GM18858 (cell line): ENCODE measurements around the gene AMN1.
"Not testable (repeated sequence)": the region's sequence is repeated elsewhere in the genome, so short reads cannot be mapped to it uniquely, and the experiment has no call there.

Source experiments
- ATAC-seq: cut with Tn5 transposase; IDR thresholded peaks from one replicate; pipeline ENCODE4 v1.9.1; 2021; ENCODE audit not compliant: unreplicated experiment

Gene AMN1

GRCh38 chr12:31733549-31734432 is 5.0 kb upstream of the AMN1 start:
- not testable (repeated sequence) for ATAC-seq

GRCh38 chr12:31732926-31733548 is 4.2 kb upstream of the AMN1 start:
- no peak for ATAC-seq

GRCh38 chr12:31731203-31731602 is 2.4 kb upstream of the AMN1 start:
- ATAC-seq, result not testable (repeated sequence)

GRCh38 chr12:31729705-31730104 is 884 bp upstream of the AMN1 start:
- ATAC-seq, result no peak

GRCh38 chr12:31728289-31728916 is 418 bp downstream of the AMN1 start:
- ATAC-seq, result no peak

- no peak for ATAC-seq
Measured at GRCh38 chr12:31727192-31727591, 1.6 kb downstream of the AMN1 start.

- ATAC-seq, result no peak
Measured at GRCh38 chr12:31726575-31726974, 2.2 kb downstream of the AMN1 start.

GRCh38 chr12:31724557-31724956 is 4.3 kb downstream of the AMN1 start:
- no peak for ATAC-seq

GRCh38 chr12:31722580-31722979 is 6.2 kb downstream of the AMN1 start:
- ATAC-seq, result no peak

- not testable (repeated sequence) for ATAC-seq
Measured at GRCh38 chr12:31718542-31719198, 10.2 kb downstream of the AMN1 start.

GRCh38 chr12:31716998-31717397 is 11.8 kb downstream of the AMN1 start:
- ATAC-seq, result not testable (repeated sequence)

- ATAC-seq, result peak; percentile 80
Measured at GRCh38 chr12:31715283-31715825, 13.5 kb downstream of the AMN1 start.

GRCh38 chr12:31714406-31715271 is 14.2 kb downstream of the AMN1 start:
- peak; percentile 21 for ATAC-seq

GRCh38 chr12:31712877-31713276 is 15.9 kb downstream of the AMN1 start:
- no peak for ATAC-seq

GRCh38 chr12:31710021-31710818 is 18.6 kb downstream of the AMN1 start:
- no peak for ATAC-seq

GRCh38 chr12:31708118-31708517 is 20.7 kb downstream of the AMN1 start:
- ATAC-seq, result not testable (repeated sequence)

- no peak for ATAC-seq
Measured at GRCh38 chr12:31705621-31706020, 23.2 kb downstream of the AMN1 start.

- ATAC-seq, result no peak
Measured at GRCh38 chr12:31702047-31702446, 26.8 kb downstream of the AMN1 start.

- not testable (repeated sequence) for ATAC-seq
Measured at GRCh38 chr12:31689921-31690320, 38.9 kb downstream of the AMN1 start.
